ENCODE results near the gene ZNF333.

- TF ChIP-seq POLR2AphosphoS5 (IDR thresholded peaks at IDR 0.05; ENCODE audit: low read depth, low read length), result no peak
- no peak for TF ChIP-seq TAF1 (IDR thresholded peaks at IDR 0.05; ENCODE audit: borderline replicate concordance, insufficient read depth, low read length)
- TF ChIP-seq REST (IDR thresholded peaks at IDR 0.05; ENCODE audit: insufficient read depth in 1 of 2, low read depth in 2 of 2, low read length in 2 of 2), result no peak
- TF ChIP-seq FOXP2 (optimal IDR thresholded peaks at IDR 0.05; ENCODE audit: borderline replicate concordance, extremely low read depth, extremely low read length, insufficient read depth), result no peak
Measured at GRCh38 chr19:14748601-14749000, 58.8 kb downstream of the ZNF333 start.

Measured in PFSK-1 (cell line).